Measurements from ENCODE around the gene RHBDD2.
"Not testable (repeated sequence)": the region's sequence is repeated elsewhere in the genome, so short reads cannot be mapped to it uniquely, and the experiment has no call there.

The RHBDD2 gene

DNA sequence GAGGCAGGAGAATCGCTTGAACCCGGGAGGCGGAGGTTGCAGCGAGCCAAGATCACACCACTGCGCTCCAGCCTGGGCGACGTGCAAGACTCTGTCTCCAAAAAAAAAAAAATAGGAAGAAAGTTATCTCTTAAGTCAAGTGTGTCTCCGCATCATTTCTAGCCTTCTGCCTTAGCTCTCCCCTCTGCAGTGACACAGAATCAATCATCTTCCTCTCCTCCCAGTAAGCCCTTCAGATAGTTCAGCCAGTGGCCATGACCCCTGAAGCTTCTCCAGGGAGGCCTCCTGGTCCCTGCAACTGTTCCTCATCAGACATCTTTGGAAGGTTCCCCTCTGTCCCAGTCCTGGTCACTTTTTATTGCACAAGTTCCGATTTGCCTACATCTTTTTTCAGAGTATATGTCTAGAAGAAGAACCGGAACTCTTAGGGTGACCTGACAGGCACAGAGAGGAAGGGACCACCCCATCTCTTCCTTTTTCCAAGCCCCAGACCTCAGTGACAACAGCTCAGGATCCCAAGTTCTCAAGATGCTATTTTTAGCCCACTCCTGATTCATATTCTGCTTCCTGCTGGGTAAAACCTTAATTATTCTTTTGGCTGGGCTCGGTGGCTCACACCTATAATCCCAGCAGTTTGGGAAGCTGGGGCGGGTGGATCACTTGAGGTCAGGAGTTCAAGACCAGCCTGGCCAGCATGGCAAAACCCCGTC is 6.6 kb upstream of the RHBDD2 start:
- no peak for DNase-seq (ENCODE audit: extremely low spot score)
- ChIA-PET POLR2A (interaction anchor here (0.9 kb wide), 1 partner anchor 30 kb away, joined by 4 read pairs; no protein-coding TSS in a partner anchor), CTCF (interaction anchor here (1.0 to 5.7 kb wide), 2 partner anchors 120 to 148 kb away, joined by 3 to 56 read pairs; no protein-coding TSS in a partner anchor)
- TF ChIP-seq, protein P1, sequence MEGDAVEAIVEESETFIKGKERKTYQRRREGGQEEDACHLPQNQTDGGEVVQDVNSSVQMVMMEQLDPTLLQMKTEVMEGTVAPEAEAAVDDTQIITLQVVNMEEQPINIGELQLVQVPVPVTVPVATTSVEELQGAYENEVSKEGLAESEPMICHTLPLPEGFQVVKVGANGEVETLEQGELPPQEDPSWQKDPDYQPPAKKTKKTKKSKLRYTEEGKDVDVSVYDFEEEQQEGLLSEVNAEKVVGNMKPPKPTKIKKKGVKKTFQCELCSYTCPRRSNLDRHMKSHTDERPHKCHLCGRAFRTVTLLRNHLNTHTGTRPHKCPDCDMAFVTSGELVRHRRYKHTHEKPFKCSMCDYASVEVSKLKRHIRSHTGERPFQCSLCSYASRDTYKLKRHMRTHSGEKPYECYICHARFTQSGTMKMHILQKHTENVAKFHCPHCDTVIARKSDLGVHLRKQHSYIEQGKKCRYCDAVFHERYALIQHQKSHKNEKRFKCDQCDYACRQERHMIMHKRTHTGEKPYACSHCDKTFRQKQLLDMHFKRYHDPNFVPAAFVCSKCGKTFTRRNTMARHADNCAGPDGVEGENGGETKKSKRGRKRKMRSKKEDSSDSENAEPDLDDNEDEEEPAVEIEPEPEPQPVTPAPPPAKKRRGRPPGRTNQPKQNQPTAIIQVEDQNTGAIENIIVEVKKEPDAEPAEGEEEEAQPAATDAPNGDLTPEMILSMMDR (IDR thresholded peaks at IDR 0.05; ENCODE audit: control extremely low read depth, extremely low read depth, low read depth, missing control alignments): no peak

DNA sequence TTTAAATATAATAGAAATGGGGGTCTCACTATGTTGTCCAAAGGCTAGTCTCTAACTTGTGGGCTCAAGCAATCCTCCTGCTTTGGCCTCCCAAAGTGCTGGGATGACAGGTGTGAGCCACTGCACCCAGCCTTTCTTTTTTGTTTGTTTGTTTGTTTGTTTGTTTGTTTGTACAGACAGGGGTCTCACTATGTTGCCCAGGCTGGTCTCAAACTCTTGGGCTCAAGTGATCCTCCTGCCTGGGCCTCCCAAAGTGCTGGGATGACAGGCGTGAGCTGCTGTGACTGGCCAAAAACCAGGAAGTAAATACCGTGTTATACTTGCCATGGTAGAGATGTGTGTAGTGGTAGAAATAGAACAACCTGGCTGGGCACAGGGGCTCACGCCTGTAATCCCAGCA is 4.7 kb upstream of the RHBDD2 start:
- DNase-seq (ENCODE audit: extremely low spot score); POLR2A ChIA-PET: not testable (repeated sequence)
- CTCF ChIA-PET: interaction anchor here (1.5 to 4.8 kb wide), 2 partner anchors 11 to 146 kb away, joined by 4 to 25 read pairs; no protein-coding TSS in a partner anchor

DNA sequence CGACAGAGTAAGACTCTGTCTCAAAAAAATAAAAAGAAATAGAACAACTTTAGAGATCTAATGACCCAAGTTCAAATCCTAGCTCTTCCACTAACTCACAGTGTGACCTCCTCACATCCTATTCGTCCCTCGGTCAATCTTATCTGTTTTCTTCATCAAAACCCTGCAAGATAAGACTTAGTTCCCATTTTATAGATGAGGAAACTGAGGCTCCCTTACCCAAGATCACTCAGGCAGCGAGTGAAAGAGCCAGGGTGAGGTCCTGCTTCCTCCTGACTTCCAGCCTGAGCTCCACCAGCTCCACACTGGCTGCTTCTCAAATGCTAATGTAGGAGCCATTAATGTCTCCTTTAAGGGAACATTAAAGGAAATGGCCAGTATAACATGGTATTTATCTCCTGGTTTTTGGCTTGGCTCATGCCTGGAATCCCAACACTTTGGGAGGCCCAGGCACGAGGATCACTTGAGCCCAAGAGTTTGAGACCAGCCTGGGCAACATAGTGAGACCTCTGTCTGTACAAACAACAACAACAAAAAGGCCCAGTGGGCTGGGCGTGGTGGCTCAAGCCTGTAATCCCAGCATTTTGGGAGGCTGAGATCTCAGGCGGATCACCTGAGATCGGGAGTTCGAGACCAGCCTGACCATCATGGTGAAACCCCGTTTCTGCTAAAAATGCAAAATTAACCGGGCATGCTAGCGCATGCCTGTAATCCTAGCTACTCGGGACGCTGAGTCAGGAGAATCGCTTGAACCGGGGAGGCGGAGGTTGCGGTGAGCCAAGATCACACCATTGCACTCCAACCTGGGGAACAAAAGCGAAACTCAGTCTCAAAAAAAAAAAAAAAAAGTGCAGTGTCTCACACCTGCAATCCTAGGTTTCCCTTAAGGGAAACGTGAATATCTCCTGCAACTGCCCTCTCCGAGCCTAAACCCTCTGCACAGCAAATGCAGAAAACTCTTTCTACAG is 3.4 kb upstream of the RHBDD2 start:
- no peak for DNase-seq (ENCODE audit: extremely low spot score)
- ChIA-PET CTCF (interaction anchor here (1.5 to 4.8 kb wide), 2 partner anchors 10 to 145 kb away, joined by 4 to 25 read pairs; no protein-coding TSS in a partner anchor), POLR2A (no interaction called here)
- TF ChIP-seq, protein P1 (IDR thresholded peaks at IDR 0.05; ENCODE audit: control extremely low read depth, extremely low read depth, low read depth, missing control alignments): no peak

DNA sequence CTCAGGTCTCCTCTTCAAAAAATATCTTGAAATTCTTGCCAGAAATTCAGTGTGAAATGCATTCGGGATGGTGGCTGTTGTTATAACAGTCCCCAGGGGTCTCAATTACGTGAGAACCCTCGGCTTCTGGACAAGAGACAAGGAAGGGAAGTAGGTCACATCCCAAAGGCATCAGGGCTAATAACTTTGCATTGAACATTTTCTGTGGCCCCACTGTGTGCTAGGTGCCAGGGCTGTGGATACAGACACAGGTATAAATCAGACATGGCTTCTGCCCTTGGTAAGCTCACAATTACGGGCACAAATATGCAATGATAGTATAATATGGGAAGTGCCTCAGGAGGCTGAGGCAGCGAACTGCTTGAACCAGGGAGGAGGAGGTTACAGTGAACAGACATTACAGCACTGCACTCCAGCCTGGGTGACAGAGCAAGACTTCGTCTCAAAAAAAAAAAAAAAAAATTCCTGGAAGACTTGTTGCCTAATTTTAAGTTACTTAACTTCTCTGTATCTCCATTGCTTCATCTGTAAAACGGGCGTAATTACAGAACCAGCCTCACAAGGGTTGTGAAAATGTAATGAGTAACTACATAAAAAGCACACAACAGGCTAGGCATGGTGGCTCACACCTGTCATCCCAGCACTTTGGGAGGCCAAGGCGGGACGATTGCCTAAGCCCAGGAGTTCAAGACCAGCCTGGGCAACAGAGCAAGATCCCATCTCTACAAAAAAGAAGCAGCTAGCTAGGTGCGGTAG is 2.5 kb upstream of the RHBDD2 start:
- TF ChIP-seq, protein P1 (IDR thresholded peaks at IDR 0.05; ENCODE audit: control extremely low read depth, extremely low read depth, low read depth, missing control alignments): no peak
- no peak for DNase-seq (ENCODE audit: extremely low spot score)
- POLR2A ChIA-PET: no interaction called here
- CTCF ChIA-PET: interaction anchor here (1.3 to 4.8 kb wide), 3 partner anchors 10 to 144 kb away, joined by 3 to 25 read pairs (median 18); no protein-coding TSS in a partner anchor

DNA sequence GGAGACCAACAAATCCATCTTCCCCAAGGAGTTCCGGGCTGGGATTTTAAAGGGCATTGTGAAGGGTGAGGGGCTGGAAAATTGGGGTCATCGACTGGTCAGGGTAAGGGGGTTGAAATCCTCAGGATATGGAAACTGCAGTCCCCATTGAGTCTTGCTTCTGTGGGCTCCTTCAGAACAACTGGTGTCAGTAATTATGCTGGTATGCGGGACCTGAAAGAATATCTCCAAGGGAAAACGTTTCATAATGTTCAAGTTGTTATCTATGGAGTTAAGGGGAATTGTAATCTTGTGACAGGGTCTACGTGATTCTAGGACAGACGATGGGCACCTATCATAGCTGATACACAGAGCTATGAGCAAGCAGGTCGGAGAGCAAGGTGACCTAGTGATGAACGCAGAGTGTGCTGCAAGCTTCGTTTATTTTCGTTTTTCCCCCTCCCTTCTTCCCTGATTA is 494 bp upstream of the RHBDD2 start:
- POLR2A ChIA-PET: interaction anchor here (0.5 to 0.7 kb wide), 2 partner anchors 42 to 44 kb away, joined by 5 to 9 read pairs; no protein-coding TSS in a partner anchor
- CTCF ChIA-PET: interaction anchor here (0.8 to 4.8 kb wide), 5 partner anchors 9 to 142 kb away, joined by 3 to 25 read pairs (median 7); no protein-coding TSS in a partner anchor
- TF ChIP-seq, protein P1 (IDR thresholded peaks at IDR 0.05; ENCODE audit: control extremely low read depth, extremely low read depth, low read depth, missing control alignments): no peak
- no peak for DNase-seq (ENCODE audit: extremely low spot score)

DNA sequence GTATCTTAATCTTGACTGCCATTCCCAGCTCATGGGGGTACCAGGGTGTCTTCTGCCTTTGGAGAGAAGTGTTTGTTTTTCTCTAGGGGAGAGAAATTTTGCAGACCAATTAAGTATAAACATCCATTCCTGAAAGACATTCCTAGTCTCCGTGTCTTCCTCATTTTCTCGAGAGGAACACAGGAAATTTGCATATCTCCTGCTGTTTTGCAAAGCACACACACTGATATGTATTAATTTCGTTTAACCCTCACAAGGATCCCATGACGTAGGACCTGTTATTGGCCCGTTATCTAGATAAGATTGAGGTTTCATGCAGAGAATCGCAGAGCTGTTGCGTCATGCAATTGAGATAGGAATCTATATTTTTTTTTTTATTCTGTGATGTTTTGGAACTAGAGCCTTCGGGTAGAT is 944 bp downstream of the RHBDD2 start:
- TF ChIP-seq, protein P1 (IDR thresholded peaks at IDR 0.05; ENCODE audit: control extremely low read depth, extremely low read depth, low read depth, missing control alignments): no peak
- ChIA-PET CTCF (no interaction called here), POLR2A (no interaction called here)
- no peak for DNase-seq (ENCODE audit: extremely low spot score)

All from GM10248 (cell line).